ENCODE results near the gene ANKS6.

DNA sequence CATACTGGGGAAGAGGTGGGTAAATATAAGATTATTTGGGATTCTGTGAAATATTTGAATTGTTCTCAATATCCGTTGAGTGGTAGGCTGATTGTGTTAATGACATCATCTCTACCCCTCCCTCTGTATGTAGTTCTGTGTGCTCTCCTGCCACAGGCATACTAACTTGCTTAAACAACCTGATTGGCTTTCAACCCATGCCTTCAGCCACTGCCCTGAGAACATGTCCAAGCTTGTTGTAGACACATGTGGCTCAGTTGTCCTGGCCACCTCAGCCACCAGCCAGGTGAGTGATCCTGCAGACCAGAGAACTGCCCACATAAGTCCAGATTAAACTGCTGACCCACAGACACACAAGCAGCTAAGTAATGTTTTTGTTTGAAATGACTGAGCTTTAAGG, 31.1 kb downstream of the ANKS6 start:
- no peak for TF ChIP-seq EP300 (IDR thresholded peaks at IDR 0.05)
- TF ChIP-seq, protein P1, sequence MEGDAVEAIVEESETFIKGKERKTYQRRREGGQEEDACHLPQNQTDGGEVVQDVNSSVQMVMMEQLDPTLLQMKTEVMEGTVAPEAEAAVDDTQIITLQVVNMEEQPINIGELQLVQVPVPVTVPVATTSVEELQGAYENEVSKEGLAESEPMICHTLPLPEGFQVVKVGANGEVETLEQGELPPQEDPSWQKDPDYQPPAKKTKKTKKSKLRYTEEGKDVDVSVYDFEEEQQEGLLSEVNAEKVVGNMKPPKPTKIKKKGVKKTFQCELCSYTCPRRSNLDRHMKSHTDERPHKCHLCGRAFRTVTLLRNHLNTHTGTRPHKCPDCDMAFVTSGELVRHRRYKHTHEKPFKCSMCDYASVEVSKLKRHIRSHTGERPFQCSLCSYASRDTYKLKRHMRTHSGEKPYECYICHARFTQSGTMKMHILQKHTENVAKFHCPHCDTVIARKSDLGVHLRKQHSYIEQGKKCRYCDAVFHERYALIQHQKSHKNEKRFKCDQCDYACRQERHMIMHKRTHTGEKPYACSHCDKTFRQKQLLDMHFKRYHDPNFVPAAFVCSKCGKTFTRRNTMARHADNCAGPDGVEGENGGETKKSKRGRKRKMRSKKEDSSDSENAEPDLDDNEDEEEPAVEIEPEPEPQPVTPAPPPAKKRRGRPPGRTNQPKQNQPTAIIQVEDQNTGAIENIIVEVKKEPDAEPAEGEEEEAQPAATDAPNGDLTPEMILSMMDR (IDR thresholded peaks at IDR 0.05) = no peak

All from upper lobe of left lung (tissue), 4 donors.